Measurements from ENCODE around the gene COBL. TPM values are rescaled to one million over a fixed set of nuclear protein-coding genes. Genes with fewer than 3 reads are reported as not detected.

Gene COBL
- total and polyA plus RNA-seq, 2 of the 8 experiments (the other 6 are each of a cell fraction or from before 2014, with no cell fraction given) = 13.8 to 40.4 TPM

DNA sequence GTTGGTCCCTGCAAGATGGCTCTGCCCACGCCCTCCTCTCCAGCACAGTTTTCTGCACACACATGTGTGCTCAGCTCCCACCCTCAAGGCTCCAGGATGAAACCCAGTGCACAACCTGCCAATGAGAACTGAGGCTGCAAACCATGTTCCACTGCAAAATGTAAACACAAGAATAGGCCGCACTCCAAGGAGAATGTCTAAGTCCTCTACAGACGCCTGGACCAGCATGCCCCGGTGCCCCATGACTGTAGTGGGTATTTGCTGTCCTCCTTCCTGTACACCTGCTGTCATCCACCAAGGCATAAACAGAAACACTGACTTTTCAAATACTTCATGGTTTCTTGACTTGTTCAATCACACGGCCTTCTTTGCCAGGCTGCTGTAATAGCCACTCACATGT lies 72.6 kb downstream of the COBL start:
- no peak overlapping the region for H2BK12ac ChIP-seq (ENCODE audit: low read depth, low read length)
- no peak overlapping the region for H3K56ac ChIP-seq (replicated peaks; ENCODE audit: insufficient read length, low read depth, low read length)
- H4K20me1 ChIP-seq (replicated peaks in 1 of 2; ENCODE audit: control insufficient read depth in 1 of 2, insufficient read depth in 2 of 2, low read length in 2 of 2) = peaks cover 2 to 12% of the 10 kb centered on the region in 2 experiments
- H2BK120ac ChIP-seq (replicated peaks; ENCODE audit: low read depth, low read length) = no peak overlapping the region
- H2AK5ac ChIP-seq (ENCODE audit: low read depth, low read length) = no peak overlapping the region
- H2BK5ac ChIP-seq (ENCODE audit: low read depth, low read length) = no peak overlapping the region
- no peak overlapping the region for H3K4me3 ChIP-seq (ENCODE audit: extremely low read depth in 1 of 4, insufficient read depth in 2 of 4, low read depth in 3 of 4, low read length in 4 of 4)
- no peak overlapping the region for H3K23ac ChIP-seq (ENCODE audit: insufficient read length)
- no peak overlapping the region for H2AFZ ChIP-seq (ENCODE audit: low read length)
- H3K9ac ChIP-seq (replicated peaks in 1 of 4; ENCODE audit: extremely low read depth in 1 of 4, low read depth in 3 of 4, low read length in 3 of 4) = no peak overlapping the region
- H3K79me1 ChIP-seq (ENCODE audit: low read depth, low read length) = peaks cover 6% of the 10 kb centered on the region; the same call in 1 of the 2 replicates
- H3K4me2 ChIP-seq (ENCODE audit: insufficient read depth in 1 of 2, low read depth in 2 of 2, low read length in 2 of 2) = no peak overlapping the region
- H3K4me1 ChIP-seq (replicated peaks in 1 of 4; ENCODE audit: control insufficient read depth in 3 of 4, insufficient read depth in 4 of 4, low read length in 3 of 4) = peaks cover 0 to 10% (median under 1%) of the 10 kb centered on the region in 4 experiments; a peak in 3 of 7 replicates
- no peak overlapping the region for H4K5ac ChIP-seq (ENCODE audit: insufficient read length, low read depth, low read length)
- no peak overlapping the region for H4K8ac ChIP-seq (ENCODE audit: extremely low read depth, insufficient read depth, low read length)
- ChIA-PET CTCF (ENCODE audit: partially characterized antibody) (interaction anchor here (1.6 to 2.7 kb wide), 4 partner anchors 18 to 123 kb away, joined by 5 to 10 read pairs (median 8); no protein-coding TSS in a partner anchor), POLR2A (ENCODE audit: partially characterized antibody) (no interaction called here)
- H3K36me3 ChIP-seq (ENCODE audit: control insufficient read depth in 2 of 4, insufficient read depth in 4 of 4, low read length in 3 of 4) = no peaks in the 10 kb centered on the region
- peaks cover 0 to 46% of the 10 kb centered on the region in 2 experiments; a peak in 3 of 4 replicates for H3K79me2 ChIP-seq (ENCODE audit: control insufficient read depth in 1 of 2, insufficient read depth in 2 of 2, low read length in 2 of 2)
- no peak overlapping the region for H3K4ac ChIP-seq (replicated peaks; ENCODE audit: insufficient read length, low read depth, low read length)
- H3K14ac ChIP-seq (ENCODE audit: insufficient read length) = no peak overlapping the region
- H4K91ac ChIP-seq (replicated peaks; ENCODE audit: insufficient read length, low read length) = no peak overlapping the region
- H3K27ac ChIP-seq (ENCODE audit: low read depth, low read length) = no peak overlapping the region
- no peak overlapping the region for H3K18ac ChIP-seq (ENCODE audit: extremely low read depth, low read length)
- no peaks in the 10 kb centered on the region for H3K9me3 ChIP-seq (ENCODE audit: insufficient read depth in 2 of 2, low read depth in 1 of 2, low read length in 1 of 2)
- TF ChIP-seq HDAC2 (IDR thresholded peaks at IDR 0.05; ENCODE audit: borderline replicate concordance in 1 of 2, low read depth in 2 of 2, low read length in 2 of 2) = no peak
- TF ChIP-seq BCL11A (IDR thresholded peaks at IDR 0.05; ENCODE audit: low read depth in 2 of 2, low read length in 2 of 2) = no peak
- TF ChIP-seq PHF8 (conservative IDR thresholded peaks at IDR 0.05; ENCODE audit: low read depth, low read length) = no peak
- no peak for TF ChIP-seq CTBP2 (IDR thresholded peaks at IDR 0.05; ENCODE audit: borderline replicate concordance, insufficient read depth, insufficient read length, low read length)
- no peak for TF ChIP-seq GABPA (IDR thresholded peaks at IDR 0.05; ENCODE audit: borderline replicate concordance, insufficient read depth, low read length)
- TF ChIP-seq SUZ12 (IDR thresholded peaks at IDR 0.05; ENCODE audit: low read length) = no peak
- TF ChIP-seq POU5F1 (IDR thresholded peaks at IDR 0.05; ENCODE audit: low read depth, low read length) = no peak
- TF ChIP-seq SP2 (IDR thresholded peaks at IDR 0.05; ENCODE audit: low read length) = no peak
- TF ChIP-seq EGR1 (IDR thresholded peaks at IDR 0.05; ENCODE audit: borderline replicate concordance, low read depth, low read length) = no peak
- no peak for TF ChIP-seq SRF (IDR thresholded peaks at IDR 0.05; ENCODE audit: low read depth, low read length)
- TF ChIP-seq SIX5 (IDR thresholded peaks at IDR 0.05; ENCODE audit: low read depth, low read length) = no peak
- WGBS, 2 experiments (ENCODE audit: extremely low coverage in 1 of 2, insufficient coverage in 1 of 2, insufficient read length in 1 of 2, insufficient replicate concordance in 2 of 2, low coverage in 1 of 2, low lambda C conversion rate in 2 of 2, missing lambda C conversion rate in 1 of 2) = 93% methylated on average over 5 of the region's 5 CpGs; no CpG with 5 or more reads in 1 of the 2 experiments
- DNase-seq (ENCODE audit: low read depth in 1 of 2, low spot score in 2 of 2) = no peak
- no peaks in the 10 kb centered on the region for H3K27me3 ChIP-seq (replicated peaks in 1 of 4; ENCODE audit: control insufficient read depth in 3 of 4, extremely low read depth in 1 of 4, insufficient read depth in 3 of 4, low read length in 3 of 4)
- no peak overlapping the region for H2BK15ac ChIP-seq (ENCODE audit: low read length)
- no peak for FAIRE-seq
- H2BK20ac ChIP-seq (ENCODE audit: low read length) = no peak overlapping the region
- H3K23me2 ChIP-seq (ENCODE audit: low read depth, low read length) = no peaks in the 10 kb centered on the region
